IPS-18a (cell line): ENCODE results near the gene GPATCH2.

Experiments
- H3K27ac ChIP-seq: one replicate; pipeline ENCODE4 v1.5.1; 2013; ENCODE audit warnings: low read length
- H3K27me3 ChIP-seq: one replicate; pipeline ENCODE4 v1.6.1; 2013; ENCODE audit warnings: mild to moderate bottlenecking, low read length; ENCODE audit not compliant: control insufficient read depth, insufficient read depth
- H3K36me3 ChIP-seq: one replicate; pipeline ENCODE4 v1.6.1; 2013; ENCODE audit warnings: low read depth, low read length; ENCODE audit not compliant: control insufficient read depth
- H3K4me1 ChIP-seq: one replicate; pipeline ENCODE4 v1.6.1; 2013; ENCODE audit warnings: low read depth, low read length; ENCODE audit not compliant: control insufficient read depth
- H3K4me3 ChIP-seq: one replicate; pipeline ENCODE4 v1.5.1; 2013; ENCODE audit warnings: low read length
- H3K9ac ChIP-seq: one replicate; pipeline ENCODE4 v1.6.1; 2013; ENCODE audit warnings: mild to moderate bottlenecking, low read length, moderate library complexity
- H3K9me3 ChIP-seq: one replicate; pipeline ENCODE4 v1.6.1; 2013; ENCODE audit warnings: low read depth, low read length; ENCODE audit not compliant: control insufficient read depth

GPATCH2 gene

GRCh38 chr1:217542837-217543236 lies 88.1 kb downstream of the GPATCH2 start:
- no peaks in the 10 kb centered on the region for H3K36me3 ChIP-seq
- no peak overlapping the region for H3K9ac ChIP-seq
- H3K4me3 ChIP-seq = no peak overlapping the region
- no peaks in the 10 kb centered on the region for H3K9me3 ChIP-seq
- H3K27me3 ChIP-seq = no peaks in the 10 kb centered on the region
- H3K4me1 ChIP-seq = no peaks in the 10 kb centered on the region
- H3K27ac ChIP-seq = no peak overlapping the region

GRCh38 chr1:217542136-217542777 lies 88.6 kb downstream of the GPATCH2 start:
- no peak overlapping the region for H3K27ac ChIP-seq

GRCh38 chr1:217540321-217540720 lies 90.6 kb downstream of the GPATCH2 start:
- Histone ChIP-seq H3K4me3 (no peak overlapping the region), H3K9me3 (no peaks in the 10 kb centered on the region), H3K4me1 (no peaks in the 10 kb centered on the region), H3K27me3 (no peaks in the 10 kb centered on the region), H3K9ac (no peak overlapping the region), H3K36me3 (no peaks in the 10 kb centered on the region), H3K27ac (no peak overlapping the region)

More at GRCh38 chr1:217542136-217542777, 88.6 kb downstream of the GPATCH2 start:
- H3K36me3 ChIP-seq = no peaks in the 10 kb centered on the region
- no peak overlapping the region for H3K4me3 ChIP-seq
- no peaks in the 10 kb centered on the region for H3K27me3 ChIP-seq
- no peak overlapping the region for H3K9ac ChIP-seq
- no peaks in the 10 kb centered on the region for H3K4me1 ChIP-seq
- no peaks in the 10 kb centered on the region for H3K9me3 ChIP-seq

GRCh38 chr1:217539510-217539909 lies 91.4 kb downstream of the GPATCH2 start:
- Histone ChIP-seq H3K27me3 (no peaks in the 10 kb centered on the region), H3K36me3 (no peaks in the 10 kb centered on the region), H3K4me1 (no peaks in the 10 kb centered on the region), H3K4me3 (no peak overlapping the region), H3K9ac (no peak overlapping the region), H3K27ac (no peak overlapping the region), H3K9me3 (no peaks in the 10 kb centered on the region)

GRCh38 chr1:217535601-217536377 lies 95.1 kb downstream of the GPATCH2 start:
- Histone ChIP-seq H3K27ac (no peak overlapping the region), H3K27me3 (no peaks in the 10 kb centered on the region), H3K9me3 (no peaks in the 10 kb centered on the region), H3K4me1 (no peaks in the 10 kb centered on the region), H3K9ac (no peak overlapping the region), H3K4me3 (no peak overlapping the region), H3K36me3 (no peaks in the 10 kb centered on the region)

GRCh38 chr1:217534566-217534965 lies 96.3 kb downstream of the GPATCH2 start:
- no peaks in the 10 kb centered on the region for H3K9me3 ChIP-seq
- H3K4me1 ChIP-seq = no peaks in the 10 kb centered on the region
- no peak overlapping the region for H3K9ac ChIP-seq
- no peaks in the 10 kb centered on the region for H3K36me3 ChIP-seq
- no peaks in the 10 kb centered on the region for H3K27me3 ChIP-seq
- no peak overlapping the region for H3K4me3 ChIP-seq
- H3K27ac ChIP-seq = no peak overlapping the region

- Histone ChIP-seq H3K4me1 (no peaks in the 10 kb centered on the region), H3K36me3 (no peaks in the 10 kb centered on the region), H3K27me3 (no peaks in the 10 kb centered on the region), H3K27ac (no peak overlapping the region), H3K4me3 (no peak overlapping the region), H3K9ac (no peak overlapping the region), H3K9me3 (peaks cover 3% of the 10 kb centered on the region)
Observed at GRCh38 chr1:217528271-217528670, 102.6 kb downstream of the GPATCH2 start.

GRCh38 chr1:217527151-217527550 lies 103.7 kb downstream of the GPATCH2 start:
- H3K9me3 ChIP-seq = peaks cover 3% of the 10 kb centered on the region
- no peak overlapping the region for H3K9ac ChIP-seq
- H3K27me3 ChIP-seq = no peaks in the 10 kb centered on the region
- no peaks in the 10 kb centered on the region for H3K4me1 ChIP-seq
- H3K4me3 ChIP-seq = no peak overlapping the region
- no peaks in the 10 kb centered on the region for H3K36me3 ChIP-seq
- H3K27ac ChIP-seq = no peak overlapping the region

GRCh38 chr1:217526636-217527035 lies 104.3 kb downstream of the GPATCH2 start:
- H3K36me3 ChIP-seq = no peaks in the 10 kb centered on the region
- H3K4me3 ChIP-seq = no peak overlapping the region
- no peaks in the 10 kb centered on the region for H3K4me1 ChIP-seq
- no peak overlapping the region for H3K9ac ChIP-seq
- no peaks in the 10 kb centered on the region for H3K27me3 ChIP-seq
- H3K27ac ChIP-seq = no peak overlapping the region
- H3K9me3 ChIP-seq = peaks cover 3% of the 10 kb centered on the region

- Histone ChIP-seq H3K27ac (no peak overlapping the region), H3K9ac (no peak overlapping the region), H3K4me3 (no peak overlapping the region)
Observed at GRCh38 chr1:217525773-217526490, 105.0 kb downstream of the GPATCH2 start.

GRCh38 chr1:217524787-217525520 lies 105.9 kb downstream of the GPATCH2 start:
- no peaks in the 10 kb centered on the region for H3K27me3 ChIP-seq
- no peak overlapping the region for H3K4me3 ChIP-seq
- no peaks in the 10 kb centered on the region for H3K4me1 ChIP-seq
- H3K36me3 ChIP-seq = no peaks in the 10 kb centered on the region
- peaks cover 3% of the 10 kb centered on the region for H3K9me3 ChIP-seq
- no peak overlapping the region for H3K9ac ChIP-seq
- H3K27ac ChIP-seq = no peak overlapping the region

More at GRCh38 chr1:217525773-217526490, 105.0 kb downstream of the GPATCH2 start:
- Histone ChIP-seq H3K9me3 (peaks cover 3% of the 10 kb centered on the region), H3K27me3 (no peaks in the 10 kb centered on the region), H3K36me3 (no peaks in the 10 kb centered on the region), H3K4me1 (no peaks in the 10 kb centered on the region)
